NT2/D1 (cell line): ENCODE results near the gene PDSS2.

Experiments used
- DNase-seq: peaks from one replicate; pipeline ENCODE4 v3.0.0-alpha.2; 2011; ENCODE audit warnings: low read depth, low spot score
- H3K27me3 ChIP-seq: 2 replicates; pipeline ENCODE4 v1.6.0; 2011; ENCODE audit warnings: mild to moderate bottlenecking; ENCODE audit not compliant: insufficient read length, insufficient read depth
- H3K36me3 ChIP-seq: 2 replicates; pipeline ENCODE4 v1.6.1; 2011; ENCODE audit warnings: mild to moderate bottlenecking, low read length, mixed read lengths; ENCODE audit not compliant: insufficient read depth, insufficient read length
- H3K4me1 ChIP-seq: 2 replicates; pipeline ENCODE4 v1.5.1; 2011; ENCODE audit not compliant: insufficient read depth, insufficient read length
- H3K4me3 ChIP-seq: 2 replicates; pipeline ENCODE4 v1.5.1; 2011; ENCODE audit warnings: low read depth; ENCODE audit not compliant: insufficient read length
- H3K9ac ChIP-seq: 2 replicates; pipeline ENCODE4 v1.6.0; 2011; ENCODE audit warnings: low read depth; ENCODE audit not compliant: insufficient read length
- H3K9me3 ChIP-seq: 2 replicates; pipeline ENCODE4 v1.5.1; 2011; ENCODE audit warnings: mild to moderate bottlenecking, low read length; ENCODE audit not compliant: insufficient read depth
- SUZ12 ChIP-seq: IDR thresholded peaks from 2 replicates; pipeline ENCODE4 v1.6.1; 2011; ENCODE audit not compliant: insufficient read length, insufficient read depth; ENCODE audit errors: extremely low read depth
- YY1 ChIP-seq: IDR thresholded peaks from 2 replicates; pipeline ENCODE4 v1.6.1; 2011; ENCODE audit not compliant: insufficient read length, insufficient read depth
- ZNF274 ChIP-seq: IDR thresholded peaks from 2 replicates; pipeline ENCODE4 v1.6.1; 2011; ENCODE audit warnings: mild to moderate bottlenecking, low read depth, low read length

Gene PDSS2

DNA sequence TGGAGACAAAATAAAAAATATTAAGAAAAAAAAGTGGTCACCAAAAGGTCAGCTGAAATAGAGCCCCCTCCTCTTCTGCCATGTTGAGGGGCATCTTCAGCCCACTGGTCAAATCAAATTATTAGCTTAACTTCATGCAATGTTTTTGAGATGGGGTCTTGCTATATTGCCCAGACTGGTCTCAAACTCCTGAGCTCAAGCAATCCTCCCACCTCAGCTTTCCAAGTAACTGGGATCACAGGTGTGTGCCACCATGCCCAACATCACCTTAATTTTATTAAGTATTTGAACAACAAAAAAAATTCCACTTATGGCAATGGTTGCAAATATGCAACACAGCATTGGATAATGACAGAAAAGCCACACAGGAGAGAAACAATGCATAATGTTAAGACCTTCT lies 244.7 kb downstream of the PDSS2 start:
- no peaks in the 10 kb centered on the region for H3K27me3 ChIP-seq
- no peak for DNase-seq
- H3K9ac ChIP-seq: no peak overlapping the region
- no peaks in the 10 kb centered on the region for H3K36me3 ChIP-seq
- H3K9me3 ChIP-seq: no peaks in the 10 kb centered on the region
- no peak for TF ChIP-seq SUZ12
- TF ChIP-seq YY1: no peak
- no peak for TF ChIP-seq ZNF274
- H3K4me3 ChIP-seq: no peak overlapping the region
- H3K4me1 ChIP-seq: no peaks in the 10 kb centered on the region

DNA sequence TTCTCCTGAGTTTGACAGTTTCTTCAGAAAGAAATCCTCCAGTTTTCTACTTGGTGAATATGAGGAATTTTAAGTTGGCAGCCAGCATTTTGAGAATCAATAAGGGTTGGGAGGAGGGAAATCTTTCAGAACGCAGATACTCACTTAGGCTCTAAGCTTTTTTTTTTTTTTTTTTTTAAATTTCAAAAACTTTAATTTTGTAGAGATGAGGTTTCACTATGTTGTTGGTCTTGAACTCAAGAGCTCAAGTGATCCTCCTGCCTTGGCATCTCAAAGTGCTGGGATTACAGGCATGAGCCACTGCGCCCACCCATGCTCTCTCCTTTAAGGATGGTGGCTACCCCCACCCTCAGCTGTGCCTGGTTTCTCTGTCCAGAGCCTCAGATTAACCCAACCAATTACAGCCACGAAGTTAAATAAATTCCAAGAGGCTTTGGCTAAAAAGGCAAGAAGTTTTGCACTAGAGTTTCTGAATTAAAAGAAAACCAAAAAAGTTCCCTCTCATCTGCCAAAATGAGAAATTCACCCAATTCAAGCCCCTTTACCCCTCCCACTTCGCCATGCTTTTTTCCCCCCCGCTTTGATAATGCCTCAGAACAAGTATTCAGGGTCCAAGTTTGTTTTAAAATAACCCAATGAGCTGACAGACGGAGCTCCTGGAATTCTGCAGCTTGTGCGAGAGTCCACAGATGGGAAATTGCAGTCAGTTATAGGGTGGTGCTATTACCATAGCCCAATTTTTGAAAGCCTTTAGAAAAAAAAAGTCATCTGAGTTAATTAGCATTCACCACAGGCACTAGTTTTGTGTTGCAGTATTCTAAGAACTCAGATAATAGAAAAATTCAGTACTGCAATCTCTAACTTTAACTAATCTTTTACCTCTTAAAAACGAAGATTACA lies 249.7 kb downstream of the PDSS2 start:
- Histone ChIP-seq H3K27me3 (no peaks in the 10 kb centered on the region), H3K9me3 (0 out of 2 replicates have a peak, but pooled peaks cover under 1% of the 10 kb centered on the region), H3K36me3 (no peaks in the 10 kb centered on the region), H3K9ac (no peak overlapping the region), H3K4me1 (no peaks in the 10 kb centered on the region), H3K4me3 (no peak overlapping the region)
- DNase-seq: no peak
- TF ChIP-seq SUZ12 (no peak), ZNF274 (no peak), YY1 (no peak)

DNA sequence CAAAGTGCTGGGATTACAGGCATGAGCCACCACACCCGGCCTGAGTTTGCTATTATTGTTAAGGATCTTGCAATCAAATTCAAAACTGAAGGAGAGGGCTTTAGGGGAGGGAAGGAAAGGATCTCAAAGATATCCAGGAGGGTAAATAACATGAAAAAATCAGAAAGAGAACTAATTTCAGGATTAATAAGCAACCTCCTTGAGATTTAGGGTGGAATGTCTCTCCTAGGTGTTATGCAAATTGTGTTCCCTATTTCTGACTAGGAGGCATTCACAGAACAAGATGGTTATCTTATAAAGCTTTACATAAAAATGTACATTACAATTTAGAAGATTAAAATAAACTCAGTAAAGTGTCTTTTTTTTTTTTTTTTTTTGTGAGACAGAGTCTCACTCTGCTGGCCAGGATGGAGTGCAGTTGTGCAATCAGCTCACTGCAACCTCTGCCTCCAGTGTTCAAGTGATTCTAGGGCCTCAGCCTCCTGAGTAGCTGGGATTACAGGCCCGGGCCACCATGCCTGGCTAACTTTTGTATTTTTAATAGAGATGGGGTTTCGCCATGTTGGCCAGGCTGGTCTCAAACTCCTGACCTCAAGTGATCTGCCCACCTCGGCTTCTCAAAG lies 252.0 kb downstream of the PDSS2 start:
- DNase-seq: no peak
- TF ChIP-seq YY1: no peak
- no peak for TF ChIP-seq SUZ12
- TF ChIP-seq ZNF274: no peak
- Histone ChIP-seq H3K4me1 (no peaks in the 10 kb centered on the region), H3K4me3 (no peak overlapping the region), H3K9me3 (0 out of 2 replicates have a peak, but pooled peaks cover 9% of the 10 kb centered on the region), H3K36me3 (no peaks in the 10 kb centered on the region), H3K27me3 (no peaks in the 10 kb centered on the region), H3K9ac (no peak overlapping the region)

DNA sequence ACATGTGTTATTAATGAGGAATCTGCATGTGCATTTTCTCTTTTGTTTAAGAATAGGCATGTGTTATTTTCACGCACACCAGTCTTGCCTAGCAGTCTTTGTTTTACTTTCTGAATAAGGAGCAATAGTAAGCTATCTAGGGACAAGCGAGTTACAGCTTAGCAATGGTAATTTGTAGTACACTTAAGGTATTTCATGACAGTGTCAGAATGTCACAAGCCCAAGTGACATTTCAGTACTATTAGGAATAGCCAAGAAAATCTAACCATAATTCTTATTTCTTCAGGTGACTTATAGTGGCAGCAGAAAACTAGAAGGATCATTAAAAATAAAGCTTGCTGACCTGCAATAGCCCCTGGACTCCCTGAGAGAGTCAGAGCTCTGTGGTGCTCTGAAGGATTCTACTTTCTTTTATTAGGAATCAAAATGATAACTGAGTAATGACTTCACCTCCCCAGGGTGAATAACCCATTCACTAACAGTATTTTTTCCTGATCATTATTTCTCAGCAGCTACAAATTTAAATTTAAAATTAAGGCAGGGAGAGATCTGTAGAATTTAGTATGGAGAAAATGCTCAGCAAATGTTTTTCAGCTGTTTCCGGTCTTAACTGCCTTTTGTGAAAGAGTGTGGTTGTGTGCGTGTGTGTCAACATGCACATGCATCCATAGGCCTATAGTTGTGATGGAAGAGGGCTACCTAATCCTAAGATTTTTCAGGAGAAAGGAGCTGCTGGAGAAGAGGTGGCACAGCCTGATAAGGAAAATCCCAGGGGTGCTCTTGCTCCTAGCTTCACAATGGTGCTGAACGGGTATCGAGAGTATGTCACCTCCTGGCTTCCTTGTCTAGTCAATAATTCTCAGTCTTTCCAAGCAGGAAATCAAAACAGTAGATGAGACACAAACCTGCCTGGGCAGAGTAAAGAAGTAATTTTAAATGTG lies 254.0 kb downstream of the PDSS2 start:
- H3K27me3 ChIP-seq: no peaks in the 10 kb centered on the region
- TF ChIP-seq SUZ12: no peak
- TF ChIP-seq YY1: no peak
- TF ChIP-seq ZNF274: no peak
- H3K9me3 ChIP-seq: 0 out of 2 replicates have a peak, but pooled peaks cover 9% of the 10 kb centered on the region
- H3K4me3 ChIP-seq: no peak overlapping the region
- H3K36me3 ChIP-seq: no peaks in the 10 kb centered on the region
- H3K9ac ChIP-seq: no peak overlapping the region
- no peak for DNase-seq
- no peaks in the 10 kb centered on the region for H3K4me1 ChIP-seq

DNA sequence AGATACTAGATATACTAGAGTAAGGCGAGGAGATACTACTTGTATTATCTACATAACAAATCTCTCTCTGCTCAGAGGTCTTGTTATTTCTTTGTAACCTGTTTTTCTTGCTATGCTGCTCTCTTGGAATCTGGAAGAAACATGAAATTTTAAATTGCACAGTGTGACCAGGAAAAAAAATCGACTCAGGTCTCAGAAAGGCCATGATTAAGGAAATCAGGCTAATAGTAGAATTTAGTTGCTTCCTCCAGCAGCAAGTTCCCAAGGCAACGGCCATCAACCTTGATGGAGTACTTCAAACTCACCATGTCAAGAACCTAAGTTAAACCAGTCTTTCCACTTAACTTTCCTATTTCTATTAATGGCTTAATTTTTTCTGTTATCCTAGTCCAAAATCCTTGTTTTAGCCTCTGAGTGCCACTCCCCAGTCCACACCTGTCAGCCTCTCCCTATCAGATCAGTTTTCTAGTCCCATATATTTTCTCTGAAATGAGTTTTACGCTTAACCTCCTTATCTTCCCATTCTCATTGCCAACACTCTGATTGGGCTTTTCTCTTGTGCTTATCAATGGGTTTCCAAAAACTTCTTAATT lies 256.4 kb downstream of the PDSS2 start:
- H3K9ac ChIP-seq: no peak overlapping the region
- no peaks in the 10 kb centered on the region for H3K4me1 ChIP-seq
- no peaks in the 10 kb centered on the region for H3K27me3 ChIP-seq
- TF ChIP-seq YY1: no peak
- no peak for TF ChIP-seq SUZ12
- no peak for TF ChIP-seq ZNF274
- H3K9me3 ChIP-seq: 0 out of 2 replicates have a peak, but pooled peaks cover 9% of the 10 kb centered on the region
- no peak for DNase-seq
- no peaks in the 10 kb centered on the region for H3K36me3 ChIP-seq
- H3K4me3 ChIP-seq: no peak overlapping the region

DNA sequence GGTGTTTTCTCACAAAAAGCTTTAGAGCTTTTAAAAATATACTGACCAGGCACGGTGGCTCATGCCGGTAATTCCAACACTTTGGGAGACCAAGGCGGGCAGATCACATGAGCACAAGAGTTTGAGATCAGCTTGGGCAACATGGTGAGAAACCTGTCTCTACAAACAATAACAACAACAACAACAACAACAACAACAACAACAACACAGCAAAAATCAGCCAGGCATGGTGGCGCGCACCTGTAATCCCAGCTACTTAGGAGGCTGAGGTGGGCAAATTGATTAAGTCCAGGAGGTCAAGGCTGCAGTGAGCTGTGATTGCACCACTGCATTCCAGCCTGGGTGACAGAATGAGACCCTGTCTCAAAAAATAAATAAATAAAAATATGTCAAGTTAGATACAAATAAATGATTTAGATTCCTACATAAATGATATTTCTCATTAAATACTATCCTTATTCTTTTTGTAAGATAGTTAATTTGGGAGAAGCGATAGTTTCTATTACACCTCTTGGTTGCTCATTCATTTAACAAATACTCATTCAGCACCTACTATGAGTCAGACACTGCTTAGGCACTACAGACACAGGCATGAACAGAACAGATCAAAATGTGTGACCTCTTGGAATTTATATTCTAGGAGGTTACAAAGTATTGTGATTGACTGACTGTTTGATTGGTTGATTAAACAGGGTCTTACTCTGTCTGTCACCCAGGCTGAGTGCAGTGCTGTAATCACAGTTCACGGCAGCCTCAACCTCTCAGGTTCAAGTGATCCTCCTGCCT lies 260.5 kb downstream of the PDSS2 start:
- Histone ChIP-seq H3K4me3 (no peak overlapping the region), H3K4me1 (no peaks in the 10 kb centered on the region), H3K36me3 (no peaks in the 10 kb centered on the region), H3K27me3 (no peaks in the 10 kb centered on the region), H3K9ac (no peak overlapping the region), H3K9me3 (0 out of 2 replicates have a peak, but pooled peaks cover under 1% of the 10 kb centered on the region)
- no peak for DNase-seq
- no peak for TF ChIP-seq SUZ12
- TF ChIP-seq ZNF274: no peak
- TF ChIP-seq YY1: no peak
